Mesenteric fat pad (tissue), 1 donor: Measurements from ENCODE around the gene NOX4. TPM values are rescaled to one million over a fixed set of nuclear protein-coding genes. Genes with fewer than 3 reads are reported as not detected.
"Not testable (repeated sequence)": the region's sequence is repeated elsewhere in the genome, so short reads cannot be mapped to it uniquely, and the experiment has no call there.

Experiments
- DNase-seq: peaks from one replicate; pipeline ENCODE4 v3.0.0-alpha.2; 2020; ENCODE audit warnings: low spot score
- total RNA-seq: library from RNA; stranded (reverse); fragmentation: NEBNext Ultra II Directional; extraction: Animal tissue kit (Norgen Biotek cat#: 25700); gene quantifications from one replicate; pipeline ENCODE4 v1.2.1, GENCODE V29; 2021
- donor health status: DM: yes; HTN: yes; CAD: no.

The NOX4 gene
- total RNA-seq, 1 donor from 2014 or later = 11.4 TPM

DNA sequence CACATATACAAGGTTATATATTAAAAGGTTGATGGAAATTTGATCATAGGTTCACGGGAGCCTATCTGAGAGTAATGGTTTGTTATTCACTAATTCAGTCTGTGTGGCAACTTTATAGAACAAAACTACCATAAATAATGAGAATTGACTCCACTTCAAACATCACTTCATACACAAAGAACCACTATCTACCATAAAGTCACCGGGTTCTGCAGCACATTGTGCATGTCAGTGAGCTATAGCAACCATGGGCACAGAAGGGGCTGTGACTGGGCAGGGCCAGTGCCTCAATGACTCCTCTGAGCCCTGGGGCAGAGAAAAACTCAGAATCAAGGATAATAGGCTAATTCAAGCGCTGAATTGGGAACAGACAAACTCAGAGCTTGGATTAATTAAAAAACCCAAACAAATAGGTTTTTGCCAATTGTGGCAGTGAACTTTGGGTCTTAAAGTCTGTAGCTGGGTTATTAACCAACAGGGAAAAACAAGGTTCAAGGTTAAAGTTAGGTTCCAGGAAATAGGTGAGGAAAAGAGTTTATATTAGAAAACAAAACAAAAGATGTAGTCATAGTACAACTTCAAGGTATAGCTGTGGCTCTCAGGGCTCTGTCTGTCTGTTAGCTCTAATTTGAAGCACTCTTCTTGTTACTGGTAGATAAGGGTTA is 181.7 kb downstream of the NOX4 start:
- not testable (repeated sequence) for DNase-seq

DNA sequence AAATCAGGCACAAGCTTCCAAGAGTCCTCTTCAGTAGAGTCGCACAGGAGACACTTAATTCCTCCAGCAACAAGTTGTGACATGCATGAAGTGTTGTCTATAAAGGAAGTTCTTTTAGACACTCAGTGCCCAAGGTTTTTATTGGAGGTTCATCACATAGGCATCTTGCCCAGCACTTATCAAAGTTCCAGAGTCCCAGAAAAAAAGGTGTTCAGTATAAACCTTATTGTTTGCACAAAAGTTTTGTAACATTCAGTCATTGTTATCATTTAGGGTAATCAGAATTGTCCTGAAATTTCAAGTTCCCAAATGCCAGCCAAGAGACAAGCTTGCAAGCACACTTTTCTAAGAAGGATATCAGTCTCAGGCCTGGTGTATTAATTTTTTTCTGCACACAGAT is 182.9 kb downstream of the NOX4 start:
- DNase-seq = not testable (repeated sequence)

- not testable (repeated sequence) for DNase-seq
These were observed 188.1 kb downstream of the NOX4 start for GRCh38 chr11:89303029-89303428.

DNA sequence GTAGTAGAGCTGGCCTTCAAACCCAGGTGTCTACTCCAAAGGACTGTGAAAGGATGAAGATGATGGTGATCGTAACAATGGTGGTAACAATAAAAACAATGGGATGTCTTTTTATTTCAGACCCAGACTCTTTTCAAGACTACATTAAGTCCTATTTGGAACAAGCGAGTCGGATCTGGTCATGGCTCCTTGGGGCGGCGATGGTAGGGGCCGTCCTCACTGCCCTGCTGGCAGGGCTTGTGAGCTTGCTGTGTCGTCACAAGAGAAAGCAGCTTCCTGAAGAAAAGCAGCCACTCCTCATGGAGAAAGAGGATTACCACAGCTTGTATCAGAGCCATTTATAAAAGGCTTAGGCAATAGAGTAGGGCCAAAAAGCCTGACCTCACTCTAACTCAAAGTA is 196.2 kb downstream of the NOX4 start:
- DNase-seq = not testable (repeated sequence)

DNA sequence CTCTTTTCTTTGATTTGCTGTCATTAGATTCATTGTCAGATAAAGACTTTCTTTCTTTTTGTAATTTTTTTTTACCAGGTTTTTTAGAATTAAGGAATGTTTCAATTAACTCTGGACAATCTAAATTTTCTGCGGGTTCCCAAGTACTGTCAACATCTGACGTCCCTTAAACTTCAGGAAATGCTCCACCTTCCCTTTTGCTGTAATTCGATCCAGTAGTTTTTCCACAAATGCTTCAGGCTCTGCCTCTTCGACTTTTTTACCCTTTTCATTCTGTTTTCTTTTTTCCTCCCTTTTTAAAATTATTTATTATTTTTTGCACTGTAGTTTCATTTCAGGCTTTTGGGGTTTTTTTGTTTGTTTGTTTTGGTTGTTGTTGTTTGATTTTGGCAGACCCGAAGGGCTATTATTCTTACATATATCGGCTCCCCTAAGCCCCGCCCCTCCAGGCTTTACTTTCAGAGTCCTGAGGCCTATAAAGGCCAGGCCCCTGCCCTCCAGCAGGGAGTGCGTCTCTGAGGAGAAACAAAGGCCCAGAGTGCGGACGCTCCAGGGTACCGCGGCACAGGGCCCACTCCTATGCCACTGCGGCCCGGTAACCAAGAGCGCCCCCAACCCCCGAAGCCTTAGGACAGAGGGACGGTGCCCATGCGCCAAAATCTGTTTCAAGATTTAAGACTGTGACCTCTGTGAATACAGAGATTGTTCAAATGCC is 197.1 kb downstream of the NOX4 start:
- DNase-seq = no peak

DNA sequence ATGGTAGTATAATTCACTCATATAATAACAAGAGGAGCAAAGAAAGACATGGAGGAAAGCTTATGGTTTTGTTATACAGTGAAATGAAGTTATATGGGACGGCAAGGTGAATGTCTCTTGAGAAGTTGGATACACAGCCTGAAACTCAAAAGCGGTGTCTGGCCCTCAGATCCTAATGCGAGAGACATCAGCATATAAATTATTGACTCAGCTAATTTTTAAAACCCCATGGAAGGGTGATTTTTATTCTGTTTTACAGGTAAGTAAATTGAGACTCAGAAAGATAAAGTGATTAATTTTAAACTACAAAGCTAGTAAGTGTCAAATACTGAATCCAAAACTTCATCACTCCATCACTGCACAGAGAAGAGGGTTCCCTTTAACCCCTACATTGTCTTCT is 203.2 kb downstream of the NOX4 start:
- DNase-seq = not testable (repeated sequence)

- DNase-seq = not testable (repeated sequence)
These were observed 204.6 kb downstream of the NOX4 start for GRCh38 chr11:89286601-89287000.

DNA sequence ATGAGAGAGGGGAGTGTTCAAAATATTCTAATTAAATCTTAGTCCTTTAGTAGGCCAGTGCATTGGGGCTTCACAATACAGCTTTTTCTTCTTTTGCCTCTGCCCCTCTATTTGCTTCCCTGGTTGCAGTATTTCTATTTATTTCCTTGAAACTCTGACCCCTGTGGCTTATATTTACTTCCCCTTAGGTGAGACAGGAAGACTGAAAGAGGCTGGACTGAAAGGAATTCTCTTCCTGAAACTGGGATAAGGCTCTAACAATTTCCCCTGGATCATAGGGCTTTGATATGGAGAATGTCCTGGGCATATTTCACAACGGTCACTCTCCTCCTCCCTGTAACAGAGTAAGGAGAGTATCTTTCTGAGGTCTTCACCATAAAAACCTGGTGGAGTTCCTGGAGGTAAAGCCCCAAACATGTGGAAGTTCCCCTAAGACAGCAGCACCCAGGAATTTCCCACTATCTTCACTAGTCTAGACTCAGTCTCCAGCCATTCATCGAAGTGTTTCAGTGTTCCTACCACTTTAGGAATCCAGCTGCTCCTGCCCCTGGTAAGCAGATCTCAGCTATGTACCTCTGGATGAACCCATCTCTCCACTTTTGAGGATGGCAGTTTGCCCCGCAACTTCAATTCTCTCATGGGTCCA is 210.0 kb downstream of the NOX4 start:
- not testable (repeated sequence) for DNase-seq

- DNase-seq = no peak
These were observed 212.0 kb downstream of the NOX4 start for GRCh38 chr11:89279176-89279575.

DNA sequence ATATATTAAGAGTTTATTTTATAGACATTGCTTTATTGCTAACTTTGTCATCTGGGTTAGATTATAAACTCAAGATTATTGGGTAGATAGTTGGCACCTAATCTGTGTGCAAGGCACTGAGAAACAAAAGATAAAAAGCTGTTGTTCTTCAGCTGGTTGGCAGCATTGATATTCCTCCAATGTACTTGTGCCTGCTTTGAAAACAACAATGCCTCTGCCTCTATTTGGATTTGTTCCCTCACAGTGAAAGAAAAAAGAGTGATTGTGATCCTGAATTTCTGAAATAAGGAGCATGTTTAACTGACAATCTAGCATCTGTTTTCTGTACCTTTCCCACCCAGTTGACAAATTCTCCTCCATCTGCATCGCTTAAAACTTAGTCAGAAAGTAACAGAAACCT is 215.2 kb downstream of the NOX4 start:
- no peak for DNase-seq

Other genes with a start within 250 kb of the NOX4 start
- not detected for gene TRIM77, start 218.9 kb upstream of the NOX4 start, total RNA-seq